HG02884 (cell line): ENCODE results near the gene AKAIN1.

Experiments used
- ATAC-seq: cut with Tn5 transposase; IDR thresholded peaks from one replicate; pipeline ENCODE4 v1.9.1; 2021; ENCODE audit warnings: mild to moderate bottlenecking, moderate library complexity; ENCODE audit not compliant: unreplicated experiment

The AKAIN1 gene

DNA sequence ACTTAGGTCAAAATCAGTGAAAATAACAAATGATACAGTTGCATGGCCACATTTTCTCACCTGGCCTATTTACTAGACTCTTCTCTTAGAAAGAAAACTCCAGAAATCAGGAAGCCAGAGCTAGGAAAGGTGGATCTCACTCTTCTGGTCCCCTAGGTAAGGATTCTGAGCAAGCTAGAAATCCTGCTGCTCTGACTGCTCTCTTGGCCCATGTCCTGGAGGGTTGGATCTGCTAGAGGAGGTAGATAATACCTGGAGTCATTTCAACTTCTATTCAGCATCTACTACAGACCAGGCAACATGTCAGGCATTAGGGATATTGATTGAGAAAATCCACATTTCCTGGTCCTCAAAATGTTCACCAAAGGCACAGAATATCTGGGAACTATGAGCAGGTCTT, 34.9 kb downstream of the AKAIN1 start:
- no peak for ATAC-seq

- ATAC-seq: no peak
Observed at GRCh38 chr18:5159080-5159479, 38.0 kb downstream of the AKAIN1 start.

- ATAC-seq: no peak
Observed at GRCh38 chr18:5158587-5158986, 38.5 kb downstream of the AKAIN1 start.

GRCh38 chr18:5158172-5158571, 38.9 kb downstream of the AKAIN1 start:
- ATAC-seq: no peak

- no peak for ATAC-seq
Observed at GRCh38 chr18:5155907-5156287, 41.2 kb downstream of the AKAIN1 start.

- no peak for ATAC-seq
Observed at GRCh38 chr18:5155218-5155906, 41.7 kb downstream of the AKAIN1 start.

- no peak for ATAC-seq
Observed at GRCh38 chr18:5152343-5153020, 44.6 kb downstream of the AKAIN1 start.

DNA sequence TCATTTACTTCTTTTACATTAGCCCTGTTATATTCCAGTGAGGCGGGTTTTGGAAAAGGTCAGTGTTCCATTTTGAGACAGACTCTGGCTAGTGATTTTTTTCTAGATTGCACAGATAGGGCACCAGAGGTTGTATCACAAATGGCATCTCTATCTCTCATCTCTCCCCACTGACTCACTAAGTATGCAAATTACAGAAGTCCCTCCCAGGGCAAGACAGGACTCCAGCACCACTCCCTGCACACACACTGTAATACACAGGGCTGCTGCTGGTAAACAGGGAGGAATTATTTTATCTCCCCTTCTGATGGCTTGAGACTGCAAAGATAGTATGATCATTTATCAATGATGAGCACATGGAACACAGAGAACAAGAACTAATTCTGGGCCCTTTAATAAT, 46.2 kb downstream of the AKAIN1 start:
- ATAC-seq: no peak

DNA sequence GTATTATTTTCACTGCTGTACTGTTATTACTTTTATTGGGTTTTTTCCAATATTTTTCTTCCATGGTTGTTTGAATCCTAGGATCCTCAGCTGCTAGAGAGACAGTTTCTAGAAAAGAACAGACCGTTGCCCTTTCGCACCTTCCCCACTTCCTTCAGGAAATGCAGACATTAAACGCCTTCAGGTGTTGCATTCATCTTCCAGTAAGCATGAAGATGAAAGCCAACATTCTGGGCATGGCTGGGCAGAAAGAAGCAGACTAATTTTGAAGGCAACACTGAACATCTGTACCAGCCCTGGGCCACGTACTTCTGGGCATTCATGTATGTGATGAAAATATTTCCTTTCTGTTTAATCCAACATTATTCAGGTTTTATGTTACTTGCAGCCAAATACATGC, 51.0 kb downstream of the AKAIN1 start:
- no peak for ATAC-seq

DNA sequence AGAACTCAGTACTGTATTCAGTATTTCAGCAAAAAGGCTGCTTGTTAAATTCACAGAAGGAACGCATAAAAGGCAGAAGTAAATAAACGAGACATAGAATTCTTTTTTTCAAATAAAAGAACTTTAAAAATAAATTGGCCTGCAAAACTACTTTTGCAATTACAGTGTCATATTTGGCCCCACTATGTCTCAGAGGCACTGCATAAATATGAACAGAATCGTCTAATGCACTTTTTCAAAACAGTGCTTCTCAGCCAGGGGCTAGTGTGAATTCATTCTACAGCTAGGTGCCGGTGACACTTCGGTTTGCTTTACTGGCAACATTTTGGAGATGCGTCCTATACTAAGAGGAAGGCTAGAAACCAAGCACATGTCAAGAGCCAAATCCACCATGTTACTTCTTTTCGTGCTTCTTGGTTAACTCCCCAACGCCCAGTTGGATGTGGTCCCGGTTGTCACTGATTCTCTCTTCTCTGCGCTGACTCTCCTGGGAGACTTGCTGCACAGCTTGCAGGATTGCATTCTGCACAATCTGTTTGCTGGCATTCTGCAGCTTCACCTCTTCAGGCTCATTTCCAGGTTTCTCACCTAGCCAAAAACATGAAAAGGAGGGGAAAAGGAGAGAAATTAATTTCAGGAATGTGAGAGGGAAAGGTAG, 51.8 kb downstream of the AKAIN1 start:
- no peak for ATAC-seq

GRCh38 chr18:5144629-5145028, 52.4 kb downstream of the AKAIN1 start:
- no peak for ATAC-seq

DNA sequence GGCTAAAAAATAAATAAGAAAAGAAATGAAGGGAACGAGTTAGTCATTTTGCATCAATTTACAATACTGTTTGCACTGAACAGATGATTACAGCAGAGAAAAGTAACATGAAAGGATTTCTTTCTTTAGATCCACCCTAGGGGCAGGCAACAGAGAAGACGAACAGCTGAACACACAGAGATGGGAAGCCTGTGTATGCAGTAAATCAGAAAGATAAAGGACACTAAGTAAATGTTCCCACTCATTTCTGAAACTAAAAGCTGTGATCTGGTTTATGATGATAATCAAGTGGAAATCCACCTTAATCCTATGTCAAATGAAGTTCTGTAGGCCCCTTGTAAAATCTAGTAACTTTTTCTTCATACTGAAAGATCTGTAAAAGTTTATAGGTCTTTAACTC, 54.2 kb downstream of the AKAIN1 start:
- no peak for ATAC-seq

GRCh38 chr18:5142131-5142530, 54.9 kb downstream of the AKAIN1 start:
- no peak for ATAC-seq

GRCh38 chr18:5137261-5137660, 59.8 kb downstream of the AKAIN1 start:
- ATAC-seq: no peak

DNA sequence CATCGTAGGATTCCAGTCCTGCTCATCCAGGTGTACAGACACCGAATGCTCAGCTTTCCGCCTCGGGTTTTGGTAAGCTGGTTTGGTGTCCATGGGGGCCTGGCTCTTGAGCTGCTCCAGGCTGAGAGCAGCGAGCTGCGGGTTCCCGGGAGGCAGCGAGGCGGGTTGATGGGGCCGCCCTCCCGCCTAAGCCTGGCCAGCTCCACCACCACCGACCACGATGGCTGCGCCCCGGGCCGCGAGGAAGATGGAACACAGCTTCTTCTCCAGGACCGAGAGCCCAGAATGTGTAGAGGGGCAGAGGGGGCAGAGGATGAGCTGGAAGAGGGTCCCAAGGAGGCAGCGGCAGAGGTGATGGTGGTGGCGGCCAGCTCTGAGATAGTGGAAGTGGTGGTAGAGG, 64.1 kb downstream of the AKAIN1 start:
- ATAC-seq: no peak

GRCh38 chr18:5122272-5122671, 74.8 kb downstream of the AKAIN1 start:
- no peak for ATAC-seq

- ATAC-seq: no peak
Observed at GRCh38 chr18:5110266-5110665, 86.8 kb downstream of the AKAIN1 start.

DNA sequence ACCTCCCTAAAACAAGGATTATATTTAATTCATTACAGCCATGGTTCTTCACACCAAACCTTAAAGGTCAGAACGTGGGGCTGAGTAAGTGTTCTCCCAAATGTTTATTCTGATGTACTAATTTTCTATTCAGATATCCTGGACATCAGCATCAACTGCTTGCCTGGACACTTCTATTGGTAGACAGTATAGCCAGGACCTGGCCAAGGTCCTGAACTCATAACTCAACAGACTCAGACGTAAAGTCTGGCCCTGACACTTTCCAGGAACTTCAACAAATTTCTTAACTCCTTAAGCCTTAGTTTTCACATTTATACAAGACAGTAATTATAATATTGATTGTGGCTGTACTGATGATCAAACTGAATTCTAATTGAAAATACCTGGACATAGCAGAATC, 89.1 kb downstream of the AKAIN1 start:
- ATAC-seq: no peak

GRCh38 chr18:5106730-5107129, 90.3 kb downstream of the AKAIN1 start:
- ATAC-seq: no peak

DNA sequence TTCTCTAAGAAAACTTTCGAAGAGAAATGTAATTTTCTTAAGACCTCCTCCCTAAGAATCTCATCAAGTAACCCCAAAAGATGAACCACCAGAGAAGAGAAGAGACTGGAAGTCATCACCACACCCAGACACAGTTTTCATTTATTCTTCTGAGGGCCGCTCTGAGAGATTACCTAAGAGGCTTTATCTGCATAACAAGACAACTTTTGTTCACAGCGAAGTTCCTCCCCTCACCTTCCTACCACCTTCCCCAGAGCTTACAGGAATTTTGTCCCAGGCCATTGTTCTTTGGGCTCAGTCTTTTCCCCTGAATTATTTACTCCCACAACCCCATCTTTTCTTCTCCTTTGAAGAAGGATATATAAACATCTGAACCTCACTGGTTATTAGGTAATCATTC, 92.8 kb downstream of the AKAIN1 start:
- ATAC-seq: no peak

GRCh38 chr18:5103693-5104092, 93.4 kb downstream of the AKAIN1 start:
- ATAC-seq: no peak

- no peak for ATAC-seq
Observed at GRCh38 chr18:5103286-5103685, 93.8 kb downstream of the AKAIN1 start.
